ENCODE results near the gene HIGD1C.

HIGD1C gene

GRCh38 chr12:50981319-50982239 lies 29.2 kb downstream of the HIGD1C start:
- in situ Hi-C loops (cut with HindIII; ENCODE audit: low sequenced_read_pairs): no loop called here

- in situ Hi-C loops (cut with HindIII; ENCODE audit: low sequenced_read_pairs): no loop called here
These were observed 32.4 kb downstream of the HIGD1C start for GRCh38 chr12:50984586-50985298.

- in situ Hi-C loops (cut with HindIII; ENCODE audit: low sequenced_read_pairs): no loop called here
These were observed 33.0 kb downstream of the HIGD1C start for GRCh38 chr12:50985322-50985721.

- in situ Hi-C loops (cut with HindIII; ENCODE audit: low sequenced_read_pairs): no loop called here
These were observed 34.8 kb downstream of the HIGD1C start for GRCh38 chr12:50986966-50987737.

- in situ Hi-C loops (cut with HindIII; ENCODE audit: low sequenced_read_pairs): no loop called here
These were observed 35.7 kb downstream of the HIGD1C start for GRCh38 chr12:50988051-50988450.

- in situ Hi-C loops (cut with HindIII; ENCODE audit: low sequenced_read_pairs): no loop called here
These were observed 36.5 kb downstream of the HIGD1C start for GRCh38 chr12:50988871-50989270.

DNA sequence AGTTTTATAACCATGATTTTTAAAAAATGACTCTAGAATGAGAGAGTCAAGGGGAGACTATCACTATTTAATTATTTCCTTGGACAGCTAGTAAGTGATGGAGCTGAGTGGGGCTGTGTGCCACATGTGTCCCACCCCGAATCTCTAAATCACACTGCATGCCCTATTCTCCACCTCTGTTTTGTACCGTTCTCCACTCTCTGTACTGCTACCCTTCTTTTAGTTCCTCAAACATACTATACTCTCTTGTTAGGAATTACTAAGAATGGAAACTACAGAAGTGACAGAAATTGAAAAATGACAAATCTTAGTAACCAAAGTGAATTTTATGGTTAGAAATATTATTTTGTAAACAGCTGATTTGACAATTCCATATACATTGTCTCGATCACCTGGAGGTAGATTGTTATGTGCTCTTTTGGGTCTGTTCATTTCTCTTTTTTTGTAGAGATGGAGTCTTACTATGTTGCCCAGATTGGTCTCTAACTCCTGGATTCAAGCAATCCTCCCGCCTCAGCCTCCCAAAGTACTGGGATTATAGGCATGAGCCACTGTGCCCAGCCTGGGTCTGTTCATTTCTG lies 37.9 kb downstream of the HIGD1C start:
- in situ Hi-C loops (cut with HindIII; ENCODE audit: low sequenced_read_pairs): no loop called here

DNA sequence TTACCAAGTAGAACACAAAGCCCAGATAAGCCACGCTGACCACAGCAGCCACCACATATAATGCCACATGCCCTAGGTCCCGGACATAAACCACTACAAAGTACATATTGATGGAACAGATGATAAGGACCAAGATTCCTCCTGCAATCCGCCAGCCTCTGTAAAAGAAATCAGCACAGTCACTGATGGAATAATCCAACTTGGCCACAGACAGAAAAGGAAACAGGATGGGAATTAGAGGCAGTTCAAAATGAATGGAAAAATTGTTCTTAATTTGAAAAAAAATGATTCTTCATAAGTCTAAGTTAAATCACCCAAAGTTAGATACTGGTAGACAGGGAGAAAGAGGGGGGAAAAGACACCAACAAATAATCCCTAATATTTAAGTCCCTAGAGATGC lies 38.4 kb downstream of the HIGD1C start:
- in situ Hi-C loops (cut with HindIII; ENCODE audit: low sequenced_read_pairs): no loop called here

DNA sequence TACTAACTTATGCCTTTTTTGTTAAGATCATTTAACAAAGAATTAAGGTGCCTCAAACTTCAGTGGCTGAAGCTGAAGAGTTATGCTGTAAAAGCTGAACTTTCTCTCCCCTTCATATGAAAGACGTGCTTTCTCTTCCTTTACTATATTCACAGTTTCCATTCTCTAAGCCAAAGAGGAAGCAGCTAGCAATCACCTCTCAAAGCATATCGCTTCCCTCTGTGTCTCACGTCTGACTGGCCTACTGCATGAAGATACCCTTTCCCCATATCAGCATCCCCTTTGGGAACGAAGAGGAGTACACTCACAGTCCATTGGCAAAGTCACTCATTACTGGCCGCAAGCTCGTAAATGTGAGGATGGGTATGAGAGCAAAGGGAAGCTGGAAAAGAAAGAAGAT lies 38.9 kb downstream of the HIGD1C start:
- in situ Hi-C loops (cut with HindIII; ENCODE audit: low sequenced_read_pairs): no loop called here

DNA sequence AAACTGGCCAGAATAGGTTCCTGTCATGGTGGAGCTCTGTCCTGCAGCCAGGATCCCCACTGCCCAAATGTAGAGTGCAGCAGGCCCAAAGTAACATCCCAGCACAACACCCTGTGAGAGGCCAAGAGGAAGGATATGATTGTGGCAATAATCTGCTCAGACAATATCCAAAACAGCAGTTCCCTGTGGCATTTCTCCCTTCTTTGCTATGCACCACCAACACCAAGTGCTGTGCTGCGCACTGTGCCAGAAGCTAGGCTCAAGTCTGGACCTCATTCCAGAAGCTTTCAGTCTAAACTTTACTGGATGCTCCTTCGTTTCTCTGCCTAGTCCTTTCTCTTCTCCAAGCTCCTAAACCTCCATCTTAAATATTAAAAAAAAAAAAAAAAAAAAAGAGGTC lies 40.5 kb downstream of the HIGD1C start:
- in situ Hi-C loops (cut with HindIII; ENCODE audit: low sequenced_read_pairs): no loop called here

- in situ Hi-C loops (cut with HindIII; ENCODE audit: low sequenced_read_pairs): no loop called here
These were observed 46.7 kb downstream of the HIGD1C start for GRCh38 chr12:50999093-50999492.

- in situ Hi-C loops (cut with HindIII; ENCODE audit: low sequenced_read_pairs): loop anchor here (25.0 kb wide), 1 partner anchor 213 kb away; no protein-coding TSS in a partner anchor
These were observed 47.9 kb downstream of the HIGD1C start for GRCh38 chr12:51000245-51000644.

DNA sequence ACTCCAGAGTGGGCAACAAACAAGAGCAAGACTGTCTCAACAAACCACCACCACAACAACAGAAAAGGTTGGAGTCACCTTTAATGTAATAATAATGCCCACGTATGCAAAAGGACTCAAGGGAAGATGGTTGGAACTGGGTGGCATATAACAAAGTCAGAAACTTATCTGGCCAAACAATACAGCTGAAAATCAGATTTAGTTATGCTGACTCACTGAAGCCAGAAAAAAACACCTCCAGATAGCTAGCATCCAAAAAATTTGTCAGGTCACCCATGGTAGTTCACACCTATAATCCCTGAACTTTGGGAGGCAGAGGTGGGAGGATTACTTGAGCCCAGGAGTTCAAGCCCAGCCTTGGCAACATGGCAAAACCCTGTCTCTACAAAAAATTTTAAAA lies 49.5 kb downstream of the HIGD1C start:
- in situ Hi-C loops (cut with HindIII; ENCODE audit: low sequenced_read_pairs): loop anchor here (25.0 kb wide), 1 partner anchor 214 kb away; no protein-coding TSS in a partner anchor

- in situ Hi-C loops (cut with HindIII; ENCODE audit: low sequenced_read_pairs): loop anchor here (25.0 kb wide), 1 partner anchor 217 kb away; no protein-coding TSS in a partner anchor
These were observed 52.2 kb downstream of the HIGD1C start for GRCh38 chr12:51004504-51004903.

DNA sequence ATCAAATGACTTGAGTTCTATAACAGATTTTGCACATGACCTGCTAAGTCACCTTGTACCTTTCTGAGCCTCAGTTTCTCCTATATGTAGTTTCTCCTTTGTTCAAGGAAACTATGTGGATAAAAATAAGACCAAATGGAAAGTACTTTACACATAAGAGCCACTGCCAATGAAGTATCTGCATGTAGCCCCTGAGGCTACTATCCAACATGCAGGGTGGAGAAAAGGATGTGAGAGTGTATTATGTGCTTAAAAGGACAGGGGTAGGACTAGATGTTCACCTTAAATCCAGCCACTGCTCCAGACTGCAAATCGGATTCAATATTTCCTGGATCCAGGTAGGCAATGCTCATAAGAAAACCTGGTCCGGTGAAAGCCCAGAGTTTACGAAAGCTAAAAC lies 52.7 kb downstream of the HIGD1C start:
- in situ Hi-C loops (cut with HindIII; ENCODE audit: low sequenced_read_pairs): loop anchor here (25.0 kb wide), 1 partner anchor 218 kb away; no protein-coding TSS in a partner anchor

GRCh38 chr12:51005671-51006070 lies 53.3 kb downstream of the HIGD1C start:
- in situ Hi-C loops (cut with HindIII; ENCODE audit: low sequenced_read_pairs): loop anchor here (25.0 kb wide), 1 partner anchor 218 kb away; no protein-coding TSS in a partner anchor

DNA sequence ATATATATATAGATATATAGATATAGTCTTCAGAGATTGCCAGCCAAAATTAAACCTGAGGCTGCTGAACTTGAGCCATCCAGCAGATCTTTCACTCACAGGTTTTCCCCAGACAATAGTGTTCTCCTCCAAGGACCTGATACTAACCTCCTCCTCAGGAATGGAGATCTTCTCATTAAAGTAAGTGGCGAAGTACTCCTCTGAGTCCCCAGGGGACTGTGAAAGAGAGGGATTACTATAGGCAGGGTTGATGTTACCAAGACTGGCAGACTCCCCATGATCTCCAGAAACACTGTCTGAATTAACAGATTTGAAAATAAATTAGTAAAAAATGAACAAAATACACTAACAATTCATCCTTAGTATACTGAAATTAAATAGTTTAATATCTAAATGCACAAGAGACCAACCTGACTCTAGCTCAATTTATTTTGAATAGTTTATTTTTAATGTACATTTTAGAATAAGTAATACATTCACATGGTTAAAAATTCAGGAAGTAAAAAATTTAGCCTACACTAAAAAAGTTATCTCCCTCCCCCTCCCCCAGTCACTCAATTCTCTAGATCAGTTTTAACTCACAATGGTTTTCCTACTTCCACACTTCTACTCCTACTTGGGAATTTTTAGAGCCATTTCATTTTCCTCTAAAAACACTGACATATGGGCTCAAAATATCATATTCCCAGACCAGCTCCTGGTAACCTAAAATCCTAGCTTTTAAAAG lies 56.1 kb downstream of the HIGD1C start:
- in situ Hi-C loops (cut with HindIII; ENCODE audit: low sequenced_read_pairs): loop anchor here (25.0 kb wide), 1 partner anchor 221 kb away; no protein-coding TSS in a partner anchor

DNA sequence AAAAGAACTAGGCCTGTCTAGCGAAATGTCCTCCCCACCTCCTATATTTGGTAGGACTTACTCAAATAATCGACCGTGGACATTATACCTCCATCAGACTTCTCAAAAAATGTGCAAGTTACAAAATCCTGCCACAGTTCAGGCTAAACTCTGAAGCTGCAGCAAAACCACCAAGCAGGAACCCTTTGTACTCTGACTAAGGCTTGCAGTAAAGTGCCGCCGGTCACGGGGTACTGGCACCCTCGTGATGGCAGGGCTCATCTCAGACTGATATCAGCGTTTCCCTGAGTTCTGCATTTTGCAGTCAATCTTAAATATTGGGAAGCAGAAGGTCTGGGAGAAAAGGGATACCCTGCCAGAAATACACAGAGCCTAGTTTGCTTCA lies 56.7 kb downstream of the HIGD1C start:
- in situ Hi-C loops (cut with HindIII; ENCODE audit: low sequenced_read_pairs): loop anchor here (25.0 kb wide), 1 partner anchor 222 kb away; no protein-coding TSS in a partner anchor

- in situ Hi-C loops (cut with HindIII; ENCODE audit: low sequenced_read_pairs): loop anchor here (25.0 kb wide), 1 partner anchor 225 kb away; no protein-coding TSS in a partner anchor
These were observed 59.6 kb downstream of the HIGD1C start for GRCh38 chr12:51011955-51012354.

Data from endothelial cell of hepatic sinusoid (primary cell).